Rectal smooth muscle tissue (tissue), 1 donor: ENCODE measurements around the gene NXPH3.

Experiments
- H3K27ac ChIP-seq: one replicate; pipeline ENCODE4 v1.7.0; 2013; ENCODE audit warnings: low read depth, low read length, inconsistent platforms
- H3K27me3 ChIP-seq: one replicate; pipeline ENCODE4 v1.7.0; 2013; ENCODE audit warnings: low read length; ENCODE audit not compliant: control insufficient read depth, insufficient read depth
- H3K36me3 ChIP-seq: one replicate; pipeline ENCODE4 v1.7.0; 2013; ENCODE audit warnings: low read length; ENCODE audit not compliant: control insufficient read depth, insufficient read depth
- H3K4me1 ChIP-seq: one replicate; pipeline ENCODE4 v1.7.0; 2013; ENCODE audit warnings: low read length; ENCODE audit not compliant: control insufficient read depth, insufficient read depth
- H3K4me3 ChIP-seq: one replicate; pipeline ENCODE4 v1.7.0; 2013; ENCODE audit warnings: low read length
- H3K9ac ChIP-seq: one replicate; pipeline ENCODE4 v1.7.0; 2013; ENCODE audit warnings: low read length

Gene NXPH3

DNA sequence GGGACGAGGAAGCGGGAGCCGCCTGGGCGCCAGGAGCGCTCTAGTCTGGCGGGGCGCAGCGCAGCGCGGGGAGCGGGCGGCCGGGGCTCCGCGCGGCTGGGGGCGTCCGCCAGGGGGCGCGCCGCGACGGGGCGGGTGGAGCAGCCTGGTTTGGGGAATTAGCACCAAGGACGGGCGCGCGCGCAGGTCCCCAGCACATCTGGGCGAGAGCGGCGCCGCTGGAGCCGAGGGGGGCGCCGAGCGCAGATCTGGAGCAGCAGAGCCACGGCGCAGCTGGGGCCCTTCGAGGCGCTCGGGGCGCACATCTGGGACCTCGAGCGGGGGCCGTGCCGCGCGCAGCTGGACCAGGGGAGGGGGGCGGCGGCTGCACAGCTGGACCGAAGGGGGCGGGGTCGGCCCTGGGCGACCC lies at the start of gene NXPH3:
Gene NXPH3, plus strand, starts transcription at position 193 of the 409 bp plus-strand sequence. CDS start 349 bp downstream, outside the sequence.
- H3K4me3 ChIP-seq = peak within 1 kb of the TSS; percentile 61
- H3K9ac ChIP-seq = peak within 1 kb of the TSS; percentile 28
- peak within 1 kb of the TSS; percentile 89 for H3K27ac ChIP-seq
- H3K27me3 ChIP-seq = peaks cover 2% of the 10 kb centered on the region
- peaks cover 3% of the 10 kb centered on the region for H3K36me3 ChIP-seq
- H3K4me1 ChIP-seq = peaks cover 20% of the 10 kb centered on the region

DNA sequence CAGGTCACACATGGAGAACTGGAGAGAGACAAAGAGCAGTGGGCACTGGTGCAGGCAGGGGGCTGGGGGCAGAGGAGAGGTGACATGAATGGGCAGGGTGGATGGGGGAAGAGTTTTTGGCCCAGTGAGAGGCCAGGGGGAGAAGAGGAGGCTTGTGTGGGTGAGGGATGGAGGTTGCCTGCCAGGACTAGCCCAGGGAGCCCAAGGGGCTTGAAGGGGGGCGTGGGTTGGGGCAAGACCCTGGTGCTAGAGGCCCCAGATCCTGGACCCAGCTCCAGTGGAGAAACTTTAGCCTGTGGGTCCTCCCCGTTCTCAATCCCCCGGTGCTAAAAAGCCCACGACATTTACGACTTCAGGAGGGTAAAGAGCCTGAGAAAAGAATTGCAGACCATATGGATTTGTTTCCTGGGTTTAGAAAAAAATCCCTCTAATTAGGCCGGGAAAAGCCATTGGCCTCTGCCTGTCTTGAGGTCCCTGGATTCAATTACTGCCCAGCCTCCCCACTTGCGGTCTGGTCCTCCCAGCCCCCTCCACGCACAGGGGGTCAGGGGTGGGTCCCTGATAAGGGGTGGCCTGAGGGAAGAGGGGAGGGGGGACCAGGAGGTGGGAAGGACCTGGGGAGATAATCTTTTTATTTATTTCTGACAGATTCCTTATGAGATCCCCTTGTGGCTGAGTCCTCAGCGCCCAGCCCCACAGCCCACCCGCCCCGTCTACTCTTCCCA lies 47.6 kb upstream of the NXPH3 start:
- Histone ChIP-seq H3K36me3 (no peaks in the 10 kb centered on the region), H3K27ac (no peak overlapping the region), H3K4me1 (no peaks in the 10 kb centered on the region), H3K9ac (no peak overlapping the region), H3K4me3 (no peak overlapping the region), H3K27me3 (no peaks in the 10 kb centered on the region)

DNA sequence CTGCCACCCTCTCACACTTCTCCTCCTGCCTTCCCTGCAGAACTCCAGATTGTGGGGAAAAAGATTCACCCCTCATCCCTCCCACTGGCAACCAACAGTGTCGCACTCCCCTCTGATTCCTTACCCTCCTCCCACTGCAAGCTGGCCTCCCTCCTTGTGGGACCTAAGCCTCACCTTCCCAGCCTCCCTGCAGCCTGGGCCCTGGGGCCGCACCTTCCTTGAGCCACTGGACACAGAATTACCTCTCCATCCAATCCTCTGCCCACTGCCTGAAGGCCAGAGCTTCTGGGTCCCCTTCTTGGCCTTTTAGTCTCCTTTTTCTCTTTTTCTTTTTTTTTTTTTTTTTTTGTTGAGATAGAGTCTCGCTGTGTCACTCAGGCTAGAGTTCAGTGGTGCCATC lies 46.7 kb upstream of the NXPH3 start:
- H3K36me3 ChIP-seq = no peaks in the 10 kb centered on the region
- no peaks in the 10 kb centered on the region for H3K4me1 ChIP-seq
- no peak overlapping the region for H3K9ac ChIP-seq
- peaks cover 2% of the 10 kb centered on the region for H3K27me3 ChIP-seq
- H3K4me3 ChIP-seq = no peak overlapping the region
- no peak overlapping the region for H3K27ac ChIP-seq

DNA sequence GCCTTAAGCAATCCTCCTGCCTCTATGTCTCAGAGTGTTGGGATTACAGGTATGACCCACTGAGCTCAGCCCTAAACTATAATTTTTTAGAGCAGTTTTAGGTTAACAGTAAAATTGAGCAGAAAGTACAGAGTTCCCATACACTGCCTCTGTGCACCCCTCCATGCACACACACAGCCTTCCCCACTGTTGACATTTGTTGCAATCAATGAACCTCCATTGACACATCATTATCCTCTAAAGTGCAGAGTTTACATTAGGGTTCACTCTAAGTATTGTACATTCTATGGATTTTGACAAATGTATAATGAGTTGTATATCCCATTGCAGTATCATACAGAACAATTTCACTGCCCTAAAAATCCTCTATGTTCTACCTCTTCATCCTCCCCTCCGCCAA lies 45.6 kb upstream of the NXPH3 start:
- H3K4me1 ChIP-seq = no peaks in the 10 kb centered on the region
- no peaks in the 10 kb centered on the region for H3K36me3 ChIP-seq
- H3K27me3 ChIP-seq = peaks cover 2% of the 10 kb centered on the region
- no peak overlapping the region for H3K9ac ChIP-seq
- H3K27ac ChIP-seq = no peak overlapping the region
- H3K4me3 ChIP-seq = no peak overlapping the region

DNA sequence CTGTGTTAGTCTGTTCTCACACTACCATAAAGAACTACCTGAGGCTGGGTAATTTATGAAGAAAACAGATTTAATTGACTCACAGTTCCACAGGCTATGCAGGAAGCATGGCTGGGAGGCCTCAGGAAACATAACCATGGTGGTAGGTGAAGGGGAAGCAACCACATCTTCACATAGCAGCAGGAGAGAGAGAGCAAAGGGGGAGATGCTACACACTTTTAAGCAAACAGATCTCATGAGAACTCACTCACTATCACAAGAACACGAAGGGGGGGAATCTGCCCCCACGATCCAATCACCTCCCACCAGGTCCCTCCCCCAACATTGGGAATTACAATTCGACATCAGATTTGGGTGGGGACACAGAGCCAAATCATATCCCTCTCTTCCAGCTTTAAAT lies 31.8 kb upstream of the NXPH3 start:
- H3K27ac ChIP-seq = no peak overlapping the region
- no peak overlapping the region for H3K4me3 ChIP-seq
- H3K27me3 ChIP-seq = no peaks in the 10 kb centered on the region
- no peaks in the 10 kb centered on the region for H3K4me1 ChIP-seq
- no peak overlapping the region for H3K9ac ChIP-seq
- H3K36me3 ChIP-seq = no peaks in the 10 kb centered on the region

DNA sequence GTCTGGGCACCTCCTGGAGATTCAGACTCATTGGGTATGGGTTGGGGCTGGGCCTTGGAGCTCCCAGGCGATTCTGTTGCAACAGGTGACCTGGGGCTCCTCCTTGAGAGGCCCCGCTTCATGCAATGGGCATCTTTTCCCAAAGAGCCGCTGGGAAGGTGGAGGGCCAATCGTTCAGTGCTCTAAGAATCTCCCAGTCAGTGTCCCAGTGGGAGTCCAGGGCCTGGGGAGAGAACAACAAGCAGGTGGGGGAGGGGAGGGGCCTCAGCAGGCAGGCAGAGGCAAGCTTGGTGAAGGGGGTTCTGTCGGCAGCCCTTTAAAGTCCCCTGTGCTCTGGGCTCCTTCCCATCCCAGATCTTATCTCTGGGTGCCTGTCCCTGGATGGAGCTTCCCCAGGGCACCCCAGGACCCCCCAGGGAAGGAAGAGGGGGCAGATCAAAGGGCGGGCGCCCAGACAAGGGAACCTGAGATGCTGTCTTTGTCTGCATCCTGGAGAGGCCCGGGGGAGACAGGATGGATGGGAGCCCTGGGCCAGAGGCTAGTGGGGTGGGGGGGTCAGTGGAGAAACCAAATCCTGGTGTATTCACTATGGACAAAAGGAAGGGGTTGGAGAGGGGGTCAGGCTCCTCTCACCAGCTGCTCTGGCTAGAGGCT lies 30.5 kb upstream of the NXPH3 start:
- no peak overlapping the region for H3K27ac ChIP-seq
- H3K27me3 ChIP-seq = no peaks in the 10 kb centered on the region
- H3K4me3 ChIP-seq = no peak overlapping the region

DNA sequence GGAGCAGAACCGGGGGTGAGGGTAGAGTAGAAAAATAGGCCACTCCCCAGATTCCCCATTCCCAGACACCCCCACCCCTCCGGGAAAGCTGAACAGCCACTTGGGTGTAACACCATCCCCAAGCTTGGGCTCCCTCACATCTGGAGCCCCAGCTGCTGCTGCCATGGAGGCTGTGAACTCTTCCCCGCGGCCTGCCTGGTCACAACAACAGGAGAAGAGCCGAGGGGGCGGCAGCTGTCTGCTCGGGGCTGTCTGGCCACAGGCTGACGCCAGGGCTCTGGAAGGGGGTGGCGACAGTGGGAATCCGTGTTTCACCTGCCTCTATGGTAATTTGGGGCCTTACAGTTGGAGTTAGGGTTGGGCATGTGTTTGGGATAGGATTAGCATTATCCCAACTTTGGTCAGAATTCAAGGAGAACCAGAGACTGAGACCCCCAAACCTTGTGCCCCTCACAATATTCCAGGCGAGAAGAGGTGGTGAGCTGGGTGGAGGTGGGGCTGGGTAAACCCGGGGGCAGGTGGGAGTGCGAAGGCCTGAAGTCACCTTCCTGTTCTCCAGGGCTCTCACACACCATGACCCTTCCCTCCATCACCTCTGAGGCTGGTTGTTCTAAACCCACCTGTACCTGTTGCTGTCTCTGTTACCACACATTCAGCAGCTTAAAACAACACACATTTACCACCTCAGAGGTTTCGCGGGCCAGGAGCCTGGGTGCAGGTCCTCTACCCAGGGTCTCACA lies 29.7 kb upstream of the NXPH3 start:
- H3K36me3 ChIP-seq = no peaks in the 10 kb centered on the region
- no peak overlapping the region for H3K27ac ChIP-seq
- H3K9ac ChIP-seq = no peak overlapping the region
- no peak overlapping the region for H3K4me3 ChIP-seq
- no peaks in the 10 kb centered on the region for H3K27me3 ChIP-seq
- no peaks in the 10 kb centered on the region for H3K4me1 ChIP-seq

More for the DNA sequence above, 30.5 kb upstream of the NXPH3 start:
- H3K9ac ChIP-seq = no peak overlapping the region
- H3K4me1 ChIP-seq = no peaks in the 10 kb centered on the region
- no peaks in the 10 kb centered on the region for H3K36me3 ChIP-seq

DNA sequence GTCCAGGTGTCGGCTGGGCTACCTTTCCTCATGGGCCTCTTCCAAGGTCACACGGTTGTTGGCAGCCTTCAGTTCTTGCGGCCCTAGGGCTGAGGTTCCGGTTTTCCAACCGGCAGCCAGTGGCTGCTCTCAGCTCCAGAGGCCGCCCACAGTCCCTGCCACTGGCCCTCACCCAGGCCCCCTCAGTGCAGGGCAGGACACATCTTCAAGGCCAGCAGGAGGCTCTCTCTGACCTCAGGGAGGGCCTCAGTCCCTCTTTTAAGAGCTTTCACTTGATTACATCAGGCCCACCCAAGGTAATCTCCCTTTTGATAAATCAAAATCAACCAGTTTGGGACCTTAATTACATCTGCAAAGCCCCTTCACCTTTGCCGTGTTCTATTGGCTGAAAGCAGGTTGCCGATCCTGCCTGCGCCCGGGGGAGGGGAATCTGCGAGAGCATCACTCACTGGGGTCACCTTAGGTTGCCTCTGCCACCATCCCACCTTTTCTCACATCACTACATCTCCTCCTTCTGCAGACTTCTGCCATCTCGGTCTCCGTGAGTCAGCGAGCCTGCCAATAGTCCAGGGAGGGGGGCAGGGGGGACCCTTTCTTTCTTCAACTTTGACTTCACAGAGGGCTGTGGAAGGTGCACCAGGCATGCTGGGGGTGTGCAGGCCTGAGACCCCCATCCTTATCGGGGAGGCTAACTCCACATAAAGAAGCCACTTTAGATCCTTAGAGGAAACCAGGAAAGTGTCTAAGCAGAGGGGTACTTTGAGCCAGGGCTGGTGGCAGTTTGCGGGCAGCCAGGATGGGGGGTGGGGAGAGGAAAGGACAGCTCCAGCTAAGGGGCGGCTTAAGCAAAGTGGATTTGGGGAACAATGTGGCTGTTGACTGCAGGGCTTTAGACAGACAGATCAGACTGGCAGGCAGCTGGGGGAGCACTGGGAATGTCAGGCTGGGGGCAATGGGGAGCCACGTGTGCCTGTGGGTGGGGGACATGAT lies 28.8 kb upstream of the NXPH3 start:
- Histone ChIP-seq H3K27me3 (no peaks in the 10 kb centered on the region), H3K4me1 (no peaks in the 10 kb centered on the region), H3K27ac (no peak overlapping the region), H3K9ac (no peak overlapping the region), H3K36me3 (no peaks in the 10 kb centered on the region), H3K4me3 (no peak overlapping the region)

DNA sequence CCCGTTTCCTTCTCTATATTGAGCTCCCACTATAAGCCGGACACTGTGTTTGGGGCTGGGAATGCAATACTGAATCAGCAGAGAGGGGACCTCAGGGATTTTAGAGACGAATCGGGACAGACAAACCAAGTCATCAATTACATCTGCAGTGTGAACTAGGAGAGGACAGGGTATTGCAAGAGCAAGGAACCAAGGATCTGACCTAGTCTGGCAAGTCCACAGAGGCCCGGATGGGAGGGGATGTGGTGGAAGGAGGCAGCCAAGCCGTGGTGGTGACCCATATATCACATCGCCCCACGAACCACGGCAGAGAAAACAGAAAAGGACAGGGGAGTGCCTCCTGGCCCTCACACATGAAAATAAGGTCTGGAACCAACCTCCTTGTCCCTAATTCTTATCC lies 28.1 kb upstream of the NXPH3 start:
- Histone ChIP-seq H3K36me3 (no peaks in the 10 kb centered on the region), H3K9ac (no peak overlapping the region), H3K27me3 (no peaks in the 10 kb centered on the region)

DNA sequence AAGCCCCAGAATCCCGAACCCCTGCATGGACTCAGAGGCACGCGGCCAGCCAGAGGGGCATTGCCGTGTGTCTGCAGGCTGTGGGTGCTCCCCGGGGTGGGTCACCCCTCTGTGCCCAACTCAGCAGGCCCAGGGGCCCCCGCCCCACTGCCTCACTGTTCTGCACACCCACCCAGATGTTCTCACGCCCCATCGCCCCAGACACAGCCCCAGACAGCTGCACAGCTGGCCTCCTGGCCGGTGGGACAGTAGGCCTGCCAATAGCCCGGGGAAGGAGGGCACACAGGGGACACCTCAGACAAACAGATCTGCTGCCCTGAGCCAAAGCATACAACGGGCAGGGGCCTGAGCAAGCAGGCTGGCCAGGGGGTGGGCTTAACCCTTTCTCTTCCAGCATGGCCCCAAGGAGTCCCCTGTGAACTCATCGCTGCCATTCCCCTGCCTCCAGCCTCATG lies 27.6 kb upstream of the NXPH3 start:
- Histone ChIP-seq H3K9ac (no peak overlapping the region), H3K4me1 (no peaks in the 10 kb centered on the region)

More for the DNA sequence above, 28.1 kb upstream of the NXPH3 start:
- Histone ChIP-seq H3K4me1 (no peaks in the 10 kb centered on the region), H3K4me3 (no peak overlapping the region), H3K27ac (no peak overlapping the region)

DNA sequence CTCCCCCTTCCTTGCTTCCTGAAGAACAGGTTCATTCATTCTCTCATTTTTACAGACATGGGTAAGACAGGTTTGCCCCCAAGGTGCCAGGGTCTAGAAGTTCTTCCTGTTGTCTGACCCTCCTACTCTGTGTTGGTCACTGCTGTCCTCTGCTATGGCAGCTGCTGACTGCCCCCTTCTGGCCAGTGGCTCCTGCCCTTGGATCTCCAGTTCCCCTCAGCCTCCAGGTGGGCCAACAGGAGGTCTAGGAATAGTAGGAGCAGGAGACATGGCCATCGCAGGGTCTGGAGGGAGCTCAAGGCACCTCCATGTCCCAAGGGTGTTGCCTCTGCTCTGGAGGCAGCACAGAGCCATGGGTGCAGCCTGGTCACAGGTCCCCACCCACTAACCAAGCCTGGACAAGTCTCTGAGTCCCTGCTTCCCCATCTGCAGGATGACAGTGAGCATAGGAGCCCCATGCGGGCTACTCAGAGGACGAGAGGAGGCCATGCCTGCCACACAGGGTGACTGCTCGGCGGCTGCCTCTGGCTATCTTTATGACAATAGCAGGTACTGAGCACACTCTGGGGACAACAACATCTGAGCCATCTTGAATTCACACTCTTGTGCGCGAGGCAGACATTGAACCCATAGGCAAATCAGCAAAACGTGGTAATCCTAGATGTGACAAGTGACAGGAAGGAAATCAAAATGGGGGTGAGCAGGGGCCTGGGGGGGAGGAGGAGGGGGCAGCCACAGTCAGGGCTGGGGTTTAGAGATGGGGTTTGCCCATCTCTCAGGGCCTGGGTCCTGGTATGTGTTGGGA lies 27.0 kb upstream of the NXPH3 start:
- H3K36me3 ChIP-seq = no peaks in the 10 kb centered on the region
- H3K27ac ChIP-seq = no peak overlapping the region
- no peaks in the 10 kb centered on the region for H3K4me1 ChIP-seq
- no peak overlapping the region for H3K4me3 ChIP-seq
- no peak overlapping the region for H3K9ac ChIP-seq
- H3K27me3 ChIP-seq = no peaks in the 10 kb centered on the region

More for the DNA sequence above, 27.6 kb upstream of the NXPH3 start:
- no peaks in the 10 kb centered on the region for H3K27me3 ChIP-seq
- no peak overlapping the region for H3K4me3 ChIP-seq
- H3K36me3 ChIP-seq = no peaks in the 10 kb centered on the region
- no peak overlapping the region for H3K27ac ChIP-seq
